Neural cell (in vitro differentiated cells): ENCODE measurements around the gene GEMIN4.

Experiments used
- EP300 ChIP-seq: fragments of 450-650 bp; conservative IDR thresholded peaks from 2 replicates; pipeline ENCODE4 v1.6.1; 2014; ENCODE audit warnings: antibody characterized with exemption, mild to moderate bottlenecking, moderate library complexity; ENCODE audit not compliant: poor library complexity, severe bottlenecking
- EZH2 ChIP-seq: fragments of 200-600, 300-800 bp; shearing (Covaris generic), sonication (generic); IDR thresholded peaks from 2 replicates; pipeline ENCODE4 v1.6.1; 2014; ENCODE audit warnings: antibody characterized with exemption, low read length, borderline replicate concordance, mild to moderate bottlenecking; ENCODE audit not compliant: insufficient read depth, poor library complexity, severe bottlenecking
- MXI1 ChIP-seq: fragments of 450-650 bp; conservative IDR thresholded peaks from 2 replicates; pipeline ENCODE4 v1.6.1; 2014; ENCODE audit warnings: antibody characterized with exemption, mild to moderate bottlenecking; ENCODE audit not compliant: poor library complexity, severe bottlenecking
- POLR2AphosphoS5 ChIP-seq: IDR thresholded peaks from 2 replicates; pipeline ENCODE4 v1.6.1; 2012
- RAD21 ChIP-seq: fragments of 450-650 bp; conservative IDR thresholded peaks from 2 replicates; pipeline ENCODE4 v1.6.1; 2014; ENCODE audit warnings: antibody characterized with exemption, mild to moderate bottlenecking, moderate library complexity
- TAF1 ChIP-seq: IDR thresholded peaks from 2 replicates; pipeline ENCODE4 v1.6.1; 2012; ENCODE audit warnings: low read depth
- TF ChIP-seq, protein P1 (sequence below): fragments of 450-650 bp; IDR thresholded peaks from 2 replicates; pipeline ENCODE4 v1.5.1; 2014; ENCODE audit warnings: antibody characterized with exemption, mild to moderate bottlenecking, moderate library complexity; ENCODE audit not compliant: poor library complexity, severe bottlenecking
- TF ChIP-seq, protein P2 (sequence below): IDR thresholded peaks from 2 replicates; pipeline ENCODE4 v1.6.1; 2012; ENCODE audit warnings: borderline replicate concordance

DNA sequence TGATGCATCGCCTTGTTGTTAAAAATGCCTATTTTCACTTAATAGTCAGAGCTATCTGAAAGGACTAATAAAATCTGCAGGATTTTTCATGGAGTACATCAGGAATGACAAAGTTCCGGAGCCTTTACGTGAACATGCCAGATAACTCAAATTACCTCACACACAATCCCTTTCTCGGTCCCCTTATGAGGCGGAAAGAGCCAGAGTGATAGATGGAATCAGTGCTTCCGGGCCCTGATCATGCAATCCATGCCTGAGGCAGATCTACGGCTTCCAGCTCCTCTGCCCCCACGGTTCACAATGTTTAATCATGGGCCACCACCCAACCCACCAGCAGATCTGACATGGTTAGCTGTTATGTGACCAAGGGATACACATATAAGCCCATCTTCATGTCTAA, 54.4 kb downstream of the GEMIN4 start:
- TF ChIP-seq, protein P1, sequence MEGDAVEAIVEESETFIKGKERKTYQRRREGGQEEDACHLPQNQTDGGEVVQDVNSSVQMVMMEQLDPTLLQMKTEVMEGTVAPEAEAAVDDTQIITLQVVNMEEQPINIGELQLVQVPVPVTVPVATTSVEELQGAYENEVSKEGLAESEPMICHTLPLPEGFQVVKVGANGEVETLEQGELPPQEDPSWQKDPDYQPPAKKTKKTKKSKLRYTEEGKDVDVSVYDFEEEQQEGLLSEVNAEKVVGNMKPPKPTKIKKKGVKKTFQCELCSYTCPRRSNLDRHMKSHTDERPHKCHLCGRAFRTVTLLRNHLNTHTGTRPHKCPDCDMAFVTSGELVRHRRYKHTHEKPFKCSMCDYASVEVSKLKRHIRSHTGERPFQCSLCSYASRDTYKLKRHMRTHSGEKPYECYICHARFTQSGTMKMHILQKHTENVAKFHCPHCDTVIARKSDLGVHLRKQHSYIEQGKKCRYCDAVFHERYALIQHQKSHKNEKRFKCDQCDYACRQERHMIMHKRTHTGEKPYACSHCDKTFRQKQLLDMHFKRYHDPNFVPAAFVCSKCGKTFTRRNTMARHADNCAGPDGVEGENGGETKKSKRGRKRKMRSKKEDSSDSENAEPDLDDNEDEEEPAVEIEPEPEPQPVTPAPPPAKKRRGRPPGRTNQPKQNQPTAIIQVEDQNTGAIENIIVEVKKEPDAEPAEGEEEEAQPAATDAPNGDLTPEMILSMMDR = no peak
- TF ChIP-seq MXI1 (no peak), EZH2 (no peak), TAF1 (no peak), RAD21 (no peak), POLR2AphosphoS5 (no peak), EP300 (no peak)
- TF ChIP-seq, protein P2, sequence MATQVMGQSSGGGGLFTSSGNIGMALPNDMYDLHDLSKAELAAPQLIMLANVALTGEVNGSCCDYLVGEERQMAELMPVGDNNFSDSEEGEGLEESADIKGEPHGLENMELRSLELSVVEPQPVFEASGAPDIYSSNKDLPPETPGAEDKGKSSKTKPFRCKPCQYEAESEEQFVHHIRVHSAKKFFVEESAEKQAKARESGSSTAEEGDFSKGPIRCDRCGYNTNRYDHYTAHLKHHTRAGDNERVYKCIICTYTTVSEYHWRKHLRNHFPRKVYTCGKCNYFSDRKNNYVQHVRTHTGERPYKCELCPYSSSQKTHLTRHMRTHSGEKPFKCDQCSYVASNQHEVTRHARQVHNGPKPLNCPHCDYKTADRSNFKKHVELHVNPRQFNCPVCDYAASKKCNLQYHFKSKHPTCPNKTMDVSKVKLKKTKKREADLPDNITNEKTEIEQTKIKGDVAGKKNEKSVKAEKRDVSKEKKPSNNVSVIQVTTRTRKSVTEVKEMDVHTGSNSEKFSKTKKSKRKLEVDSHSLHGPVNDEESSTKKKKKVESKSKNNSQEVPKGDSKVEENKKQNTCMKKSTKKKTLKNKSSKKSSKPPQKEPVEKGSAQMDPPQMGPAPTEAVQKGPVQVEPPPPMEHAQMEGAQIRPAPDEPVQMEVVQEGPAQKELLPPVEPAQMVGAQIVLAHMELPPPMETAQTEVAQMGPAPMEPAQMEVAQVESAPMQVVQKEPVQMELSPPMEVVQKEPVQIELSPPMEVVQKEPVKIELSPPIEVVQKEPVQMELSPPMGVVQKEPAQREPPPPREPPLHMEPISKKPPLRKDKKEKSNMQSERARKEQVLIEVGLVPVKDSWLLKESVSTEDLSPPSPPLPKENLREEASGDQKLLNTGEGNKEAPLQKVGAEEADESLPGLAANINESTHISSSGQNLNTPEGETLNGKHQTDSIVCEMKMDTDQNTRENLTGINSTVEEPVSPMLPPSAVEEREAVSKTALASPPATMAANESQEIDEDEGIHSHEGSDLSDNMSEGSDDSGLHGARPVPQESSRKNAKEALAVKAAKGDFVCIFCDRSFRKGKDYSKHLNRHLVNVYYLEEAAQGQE = no peak
